Natural killer cell (primary cell): ENCODE measurements around the gene SLX9. TPM values are rescaled to one million over a fixed set of nuclear protein-coding genes. Genes with fewer than 3 reads are reported as not detected.

ENCODE experiments used
- ATAC-seq, 3 donors: fragments of 150-1000 bp in 2 of 3; fragments of 200-7000 bp in 1 of 3; cut with Tn5 transposase; 1 replicate in 1 of 3; 2 replicates in 2 of 3; pipeline ENCODE4 v1.10.0; 2021; ENCODE audit warnings: mild to moderate bottlenecking in 2 of 3, moderate library complexity in 2 of 3
- DNase-seq, 2 donors: peaks; one replicate each; pipeline versions ENCODE4 v3.0.0 to v3.0.0-alpha.2; 2013 to 2021; ENCODE audit warnings: mixed read lengths in 1 of 2
- H3K27ac ChIP-seq: one replicate; pipeline ENCODE4 v1.5.1; 2013; ENCODE audit warnings: mild to moderate bottlenecking, low read length
- H3K27me3 ChIP-seq: one replicate; pipeline ENCODE4 v1.6.1; 2013; ENCODE audit warnings: low read length; ENCODE audit not compliant: control insufficient read depth, insufficient read depth
- H3K36me3 ChIP-seq: one replicate; pipeline ENCODE4 v1.6.1; 2013; ENCODE audit warnings: low read length; ENCODE audit not compliant: control insufficient read depth, insufficient read depth
- H3K4me1 ChIP-seq: one replicate; pipeline ENCODE4 v1.6.1; 2013; ENCODE audit warnings: low read length; ENCODE audit not compliant: control insufficient read depth, insufficient read depth
- H3K4me3 ChIP-seq: one replicate; pipeline ENCODE4 v1.5.1; 2013; ENCODE audit warnings: low read length
- H3K9me3 ChIP-seq: one replicate; pipeline ENCODE4 v1.6.1; 2013; ENCODE audit warnings: low read length; ENCODE audit not compliant: control insufficient read depth, insufficient read depth
- H3K27ac Mint-ChIP-seq, 2 donors: one replicate each; pipeline ENCODE4 v1.8.0; 2022; ENCODE audit warnings: mild to moderate bottlenecking in 2 of 2, mixed read lengths in 2 of 2, moderate library complexity in 1 of 2
- H3K27me3 Mint-ChIP-seq, 2 donors: one replicate each; pipeline ENCODE4 v1.8.0; 2022; ENCODE audit warnings: low read depth in 2 of 2, mixed read lengths in 2 of 2
- H3K36me3 Mint-ChIP-seq: one replicate; pipeline ENCODE4 v1.8.0; 2022; ENCODE audit warnings: mixed read lengths
- H3K4me1 Mint-ChIP-seq, 2 donors: one replicate each; pipeline ENCODE4 v1.8.0; 2022; ENCODE audit warnings: mixed read lengths in 2 of 2
- H3K4me3 Mint-ChIP-seq: one replicate; pipeline ENCODE4 v1.8.0; 2022; ENCODE audit warnings: mild to moderate bottlenecking, moderate library complexity, mixed read lengths
- H3K9me3 Mint-ChIP-seq, 2 donors: one replicate each; pipeline ENCODE4 v1.8.0; 2022; ENCODE audit warnings: mixed read lengths in 2 of 2
- CTCF ChIP-seq: fragments of 200-600 bp; IDR thresholded peaks from one replicate; pipeline ENCODE4 v1.8.0; 2022; ENCODE audit warnings: antibody characterized with exemption
- WGBS: methylation state at CpG from one replicate; pipeline ENCODE4 v1.1.7; 2013; ENCODE audit warnings: missing lambda C conversion rate; ENCODE audit not compliant: insufficient coverage; 5-methylcytosine and 5-hydroxymethylcytosine counted together
- intact Hi-C: fragments of 100-400 bp; cut with micrococcal nuclease; formaldehyde crosslinking; loops from one replicate; pipeline ENCODE4 v1.14.2; 2022
- total RNA-seq, 4 donors: library from RNA; stranded (reverse); fragments of 120-200 nt in 1 of 4; gene quantifications; one replicate each; pipeline versions ENCODE4 v1.2.3 to v1.2.4, GENCODE V29; 2013 to 2022

The SLX9 gene
- total RNA-seq, 3 donors from 2014 or later (not counting 1 experiment from before 2014, with no cell fraction given), result 12.8 to 22.9 (median 20.0) TPM

GRCh38 chr21:44923480-44924084 lies 16.2 kb upstream of the SLX9 start:
- Mint-ChIP-seq H3K4me1 (peaks cover 74 to 96% of the 10 kb centered on the region in 2 donors), H3K9me3 (no peaks in the 10 kb centered on the region), H3K36me3 (no peaks in the 10 kb centered on the region), H3K27me3 (no peaks in the 10 kb centered on the region), H3K4me3 (peak overlapping the region; percentile 25), H3K27ac (peak overlapping the region; percentile 92 to 98)
- WGBS, result 45% methylated on average over 9 of the region's 10 CpGs
- no peak overlapping the region for H3K4me3 ChIP-seq
- H3K4me1 ChIP-seq, result peaks cover 78% of the 10 kb centered on the region
- no peak for TF ChIP-seq CTCF
- H3K36me3 ChIP-seq, result peaks cover 3% of the 10 kb centered on the region
- DNase-seq (no peak), ATAC-seq (no peak)
- intact Hi-C loops, result loop anchor here (10.0 kb wide), 1 partner anchor 549 kb away; no protein-coding TSS in a partner anchor
- H3K27me3 ChIP-seq, result no peaks in the 10 kb centered on the region
- no peaks in the 10 kb centered on the region for H3K9me3 ChIP-seq
- H3K27ac ChIP-seq, result no peak overlapping the region

GRCh38 chr21:44924606-44925377 lies 15.0 kb upstream of the SLX9 start:
- H3K4me1 ChIP-seq, result peaks cover 81% of the 10 kb centered on the region
- TF ChIP-seq CTCF, result no peak
- H3K27ac Mint-ChIP-seq, result peak overlapping the region; percentile 92 to 98
- intact Hi-C loops, result loop anchor here (5.0 to 10.0 kb wide), 2 partner anchors 153 to 550 kb away; no protein-coding TSS in a partner anchor
- H3K4me3 ChIP-seq, result no peak overlapping the region
- no peaks in the 10 kb centered on the region for H3K36me3 ChIP-seq
- no peaks in the 10 kb centered on the region for H3K9me3 Mint-ChIP-seq
- no peaks in the 10 kb centered on the region for H3K27me3 ChIP-seq
- peak overlapping the region; percentile 74 for H3K27ac ChIP-seq
- peak overlapping the region; percentile 78 for H3K4me3 Mint-ChIP-seq
- H3K27me3 Mint-ChIP-seq, result no peaks in the 10 kb centered on the region
- WGBS, result 51% methylated on average over 9 of the region's 10 CpGs
- ATAC-seq (peak in 2 of 3 donors; percentile 17 to 28), DNase-seq (peak in 1 of 2 donors; percentile 70)
- no peaks in the 10 kb centered on the region for H3K36me3 Mint-ChIP-seq
- no peaks in the 10 kb centered on the region for H3K9me3 ChIP-seq
- peaks cover 83 to 98% of the 10 kb centered on the region in 2 donors for H3K4me1 Mint-ChIP-seq

DNA sequence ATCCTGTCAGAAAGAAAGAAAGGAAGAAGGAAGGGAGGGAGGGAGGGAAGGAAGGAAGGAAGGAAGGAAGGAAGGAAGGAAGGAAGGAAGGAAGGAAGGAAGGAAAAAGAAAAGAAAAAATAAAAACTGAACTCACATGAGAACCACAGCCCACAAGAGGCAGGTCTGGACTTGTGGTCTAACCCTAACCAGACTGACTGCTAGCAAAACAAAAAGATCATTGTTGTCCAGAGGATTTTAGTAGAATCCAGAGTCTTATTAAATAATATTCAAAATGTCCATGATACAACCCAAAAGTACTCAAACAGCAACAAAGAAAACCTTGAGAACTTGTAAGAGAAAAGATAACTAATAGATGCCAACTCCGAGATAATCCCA lies 14.5 kb upstream of the SLX9 start:
- TF ChIP-seq CTCF, result no peak
- peaks cover 88 to 98% of the 10 kb centered on the region in 2 donors for H3K4me1 Mint-ChIP-seq
- no peak for DNase-seq

More for the DNA sequence above, 14.5 kb upstream of the SLX9 start:
- Mint-ChIP-seq H3K27me3 (no peaks in the 10 kb centered on the region), H3K9me3 (no peaks in the 10 kb centered on the region), H3K27ac (peak overlapping the region; percentile 92 to 98), H3K4me3 (peak overlapping the region; percentile 78), H3K36me3 (no peaks in the 10 kb centered on the region)
- 81% methylated on average over 1 of the region's 1 CpG for WGBS
- intact Hi-C loops, result loop anchor here (5.0 to 10.0 kb wide), 2 partner anchors 152 to 551 kb away; no protein-coding TSS in a partner anchor
- H3K36me3 ChIP-seq, result no peaks in the 10 kb centered on the region
- peak overlapping the region; percentile 74 for H3K27ac ChIP-seq
- no peak overlapping the region for H3K4me3 ChIP-seq
- H3K27me3 ChIP-seq, result no peaks in the 10 kb centered on the region
- no peaks in the 10 kb centered on the region for H3K9me3 ChIP-seq
- ATAC-seq, result no peak
- H3K4me1 ChIP-seq, result peaks cover 87% of the 10 kb centered on the region
